Activated T-helper 1 cell treated with Interleukin-2 at 50 U/mL for 16 hours (primary cell): Measurements from ENCODE around the gene LCMT2.
"Not testable (repeated sequence)": the region's sequence is repeated elsewhere in the genome, so short reads cannot be mapped to it uniquely, and the experiment has no call there.

Experiments used
- DNase-seq: peaks from one replicate; pipeline ENCODE4 v3.0.0-alpha.2; 2020; ENCODE audit warnings: low read depth

The LCMT2 gene

GRCh38 chr15:43316016-43316970 is 14.1 kb downstream of the LCMT2 start:
- no peak for DNase-seq

- no peak for DNase-seq
Measured at GRCh38 chr15:43314171-43314570, 16.2 kb downstream of the LCMT2 start.

GRCh38 chr15:43312378-43312777 is 18.0 kb downstream of the LCMT2 start:
- no peak for DNase-seq

- no peak for DNase-seq
Measured at GRCh38 chr15:43302205-43302817, 28.1 kb downstream of the LCMT2 start, which contains the start of gene TGM7. Gene TGM7 (minus strand): TSS chr15:43302255.

GRCh38 chr15:43299884-43300283 is 30.5 kb downstream of the LCMT2 start:
- DNase-seq, result no peak

- no peak for DNase-seq
Measured at GRCh38 chr15:43299411-43299810, 31.0 kb downstream of the LCMT2 start.

GRCh38 chr15:43294091-43294706 is 36.2 kb downstream of the LCMT2 start:
- no peak for DNase-seq

- no peak for DNase-seq
Measured at GRCh38 chr15:43293432-43293831, 36.9 kb downstream of the LCMT2 start.

GRCh38 chr15:43292375-43293078 is 37.8 kb downstream of the LCMT2 start:
- DNase-seq, result no peak

- not testable (repeated sequence) for DNase-seq
Measured at GRCh38 chr15:43289656-43290055, 40.7 kb downstream of the LCMT2 start.

- DNase-seq, result no peak
Measured at GRCh38 chr15:43287254-43287653, 43.1 kb downstream of the LCMT2 start.

GRCh38 chr15:43286074-43286473 is 44.3 kb downstream of the LCMT2 start:
- no peak for DNase-seq

GRCh38 chr15:43285609-43286037 is 44.8 kb downstream of the LCMT2 start:
- DNase-seq, result no peak

GRCh38 chr15:43283526-43283925 is 46.8 kb downstream of the LCMT2 start:
- DNase-seq, result no peak

GRCh38 chr15:43281926-43282602 is 48.3 kb downstream of the LCMT2 start:
- no peak for DNase-seq

- no peak for DNase-seq
Measured at GRCh38 chr15:43280996-43281395, 49.4 kb downstream of the LCMT2 start.

GRCh38 chr15:43279496-43279895 is 50.9 kb downstream of the LCMT2 start:
- no peak for DNase-seq

GRCh38 chr15:43278869-43279268 is 51.5 kb downstream of the LCMT2 start:
- DNase-seq, result no peak

GRCh38 chr15:43277901-43278300 is 52.5 kb downstream of the LCMT2 start:
- no peak for DNase-seq

GRCh38 chr15:43277231-43277823 is 53.0 kb downstream of the LCMT2 start:
- DNase-seq, result no peak

- no peak for DNase-seq
Measured at GRCh38 chr15:43276563-43277200, 53.7 kb downstream of the LCMT2 start.
